Renal cortex interstitium (tissue), 15 donors: Measurements from ENCODE around the gene DOCK8. TPM values are rescaled to one million over a fixed set of nuclear protein-coding genes. Genes with fewer than 3 reads are reported as not detected.
"Not testable (repeated sequence)": the region's sequence is repeated elsewhere in the genome, so short reads cannot be mapped to it uniquely, and the experiment has no call there.

Experiments used
- DNase-seq, 11 donors: peaks; one replicate each; pipeline ENCODE4 v3.0.0-alpha.2; 2013; ENCODE audit warnings: low read depth in 9 of 11, low spot score in 4 of 11; ENCODE audit errors: extremely low read depth in 1 of 11
- long read RNA-seq, 16 experiments: transcript quantifications; one replicate each; lab custom pipeline, GENCODE V29; 2026
- polyA plus RNA-seq, 3 donors: library from polyadenylated mRNA; unstranded; fragments of 120-200 nt; gene quantifications; one replicate each; pipeline ENCODE4 v1.2.1, GENCODE V29; 2013; ENCODE audit not compliant: insufficient read length in 3 of 3

DOCK8 gene
- 10 to 100 TPM; 10.3 to 13.6 (median 12.6) TPM for polyA plus RNA-seq
- long read RNA-seq, donor 1, result 0 reads
- long read RNA-seq, donor 2, result 0 reads
- long read RNA-seq, donor 3, result 0 reads
- long read RNA-seq, donor 4, result 0 reads
- long read RNA-seq, donor 5, result 0 reads
- long read RNA-seq, donor 6, result 0 reads
- long read RNA-seq, donor 7, full-length matches to known transcripts, result 1 of 1 reads
- long read RNA-seq, donor 7, partial matches to known transcripts, result 0 of 1 reads
- long read RNA-seq, donor 7, other reads (novel, unspliced or antisense), result 0 of 1 reads
- long read RNA-seq, donor 8, partial matches to known transcripts, result 6 of 6 reads
- long read RNA-seq, donor 8, other reads (novel, unspliced or antisense), result 0 of 6 reads
- long read RNA-seq, donor 9, result 0 reads
- long read RNA-seq, donor 10, result 0 reads
- long read RNA-seq, donor 11, result 0 reads
- long read RNA-seq, donor 12, full-length matches to known transcripts, result 1 of 1 reads
- long read RNA-seq, donor 12, partial matches to known transcripts, result 0 of 1 reads
- long read RNA-seq, donor 12, other reads (novel, unspliced or antisense), result 0 of 1 reads
- long read RNA-seq, donor 13, result 0 reads
- long read RNA-seq, donor 14, partial matches to known transcripts, result 5 of 5 reads
- long read RNA-seq, donor 14, other reads (novel, unspliced or antisense), result 0 of 5 reads
- long read RNA-seq, donor 15, result 0 reads
- long read RNA-seq, donor 16, result 0 reads

DNA sequence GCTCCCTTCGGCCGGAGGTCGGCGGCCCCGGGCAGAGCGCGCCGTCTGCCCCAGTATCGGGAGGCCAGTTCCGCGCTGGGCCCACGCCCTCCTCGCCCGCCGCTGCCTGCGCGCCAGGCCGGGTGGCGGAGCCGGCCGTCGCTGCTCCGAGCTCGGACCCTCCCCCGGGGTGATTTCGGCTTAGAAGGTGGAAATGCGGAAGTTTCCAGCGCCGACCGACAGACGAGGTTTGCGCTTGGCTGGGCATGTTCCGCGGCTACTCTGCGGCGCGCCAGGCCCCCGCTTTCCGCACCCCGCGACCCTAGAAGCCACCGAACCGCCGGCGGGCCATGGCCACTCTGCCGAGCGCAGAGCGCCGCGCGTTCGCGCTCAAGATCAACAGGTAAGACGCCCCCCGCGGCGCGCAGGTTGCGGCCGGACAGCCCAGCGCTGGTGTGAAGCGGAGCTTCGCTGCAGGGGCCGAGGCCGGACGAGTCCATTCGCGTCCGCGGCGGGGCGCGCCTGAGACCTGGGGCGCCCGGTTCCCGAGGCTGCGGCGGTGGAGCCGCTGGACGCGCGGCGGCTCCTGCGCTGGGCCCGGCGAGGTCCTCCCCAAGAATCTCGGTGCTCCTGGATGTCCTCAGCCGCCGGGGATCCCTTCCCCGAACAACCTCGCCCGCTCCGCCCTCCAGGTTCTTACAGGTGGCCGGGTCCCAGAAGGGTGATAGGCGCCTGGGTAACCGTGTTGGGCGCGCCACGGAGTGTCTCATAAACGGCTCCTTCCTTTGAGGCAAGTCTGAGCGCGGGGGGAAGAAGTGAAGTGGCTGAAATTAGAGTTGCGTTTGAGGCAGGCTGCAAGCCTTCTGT lies at the start of gene DOCK8:
Gene DOCK8 (plus strand): TSS at position 218 of the 846 bp plus-strand sequence. CDS start 112 bp downstream, at position 330.
- DNase-seq, result peak in 9 of 11 donors; percentile 28 to 50 (median 33)

DNA sequence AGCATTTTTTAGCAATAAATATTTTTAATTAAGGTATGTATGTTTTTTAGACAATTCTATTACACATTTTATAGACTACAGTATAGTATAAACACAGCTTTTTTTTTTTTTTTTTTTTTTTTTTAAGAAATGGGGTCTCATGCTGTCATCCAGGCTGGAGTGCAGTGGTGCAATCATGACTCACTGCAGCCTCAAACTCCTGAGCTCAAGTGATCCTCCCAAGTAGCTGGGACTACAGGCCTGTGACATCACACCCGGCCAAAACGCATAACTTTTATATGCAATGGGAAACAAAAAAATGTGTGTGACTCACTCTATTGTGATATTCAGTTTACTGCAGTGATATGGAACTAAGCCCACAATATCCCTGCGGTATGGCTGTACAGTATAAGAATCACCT lies 44.9 kb upstream of the DOCK8 start:
- DNase-seq, result not testable (repeated sequence)

DNA sequence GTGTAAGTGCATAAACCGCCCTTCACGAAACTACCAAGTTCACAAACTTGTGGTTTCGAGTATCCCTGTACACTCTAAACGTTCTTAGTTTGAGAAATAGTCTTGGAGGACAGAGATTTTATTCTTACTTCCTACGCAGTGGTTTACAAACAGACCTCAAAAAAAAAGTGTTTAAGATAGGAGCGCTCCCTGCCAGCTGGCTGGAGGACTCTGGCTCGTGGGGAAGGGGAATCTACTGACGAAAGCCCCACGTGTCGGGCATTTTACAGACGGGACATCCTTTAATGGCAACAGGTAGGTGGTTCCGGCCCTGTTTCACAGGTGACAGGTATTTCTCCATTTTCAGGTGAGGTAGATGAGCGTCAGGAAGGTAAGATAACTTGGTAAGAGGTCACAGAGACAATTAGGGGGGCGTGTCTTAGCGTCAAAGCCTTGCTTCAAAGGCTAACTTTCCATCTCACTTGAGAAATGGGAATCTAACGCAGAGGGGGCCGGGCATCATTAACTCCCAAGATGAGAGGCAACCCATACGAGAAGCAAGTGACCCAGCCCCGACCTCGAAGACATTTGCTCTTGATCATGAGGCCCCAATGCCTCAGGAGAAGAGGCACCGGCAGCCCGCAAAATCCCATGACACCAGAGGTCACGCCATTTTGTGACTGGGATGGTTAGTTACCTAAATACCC lies 36.4 kb upstream of the DOCK8 start:
- DNase-seq, result not testable (repeated sequence)

DNA sequence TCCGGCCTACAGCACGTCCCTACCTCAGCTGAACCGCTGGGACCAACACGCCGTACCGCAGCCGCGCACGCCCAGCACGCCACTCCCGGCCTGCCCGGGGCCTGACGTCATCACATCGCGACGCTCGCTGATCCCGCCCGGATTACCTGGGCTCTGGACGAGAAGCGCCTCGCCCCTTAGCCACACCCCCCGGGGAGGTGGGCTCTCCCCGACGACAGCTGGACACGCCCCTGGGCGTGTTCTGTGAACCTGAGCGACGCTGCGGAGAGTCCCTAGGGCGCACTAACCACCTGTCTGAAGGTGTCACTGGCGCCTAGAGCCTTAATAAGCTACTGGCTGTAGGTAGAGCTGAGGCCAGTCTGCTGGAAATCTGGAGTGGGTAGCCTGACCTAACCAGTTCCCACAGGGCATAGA lies 35.7 kb upstream of the DOCK8 start, which contains the start of gene ZNG1A:
Gene ZNG1A (minus strand): TSS at position 87 of the 414 bp plus-strand sequence. CDS start 87 bp downstream, outside the sequence.
- DNase-seq, result peak in 8 of 11 donors; percentile 8 to 56 (median 28)

DNA sequence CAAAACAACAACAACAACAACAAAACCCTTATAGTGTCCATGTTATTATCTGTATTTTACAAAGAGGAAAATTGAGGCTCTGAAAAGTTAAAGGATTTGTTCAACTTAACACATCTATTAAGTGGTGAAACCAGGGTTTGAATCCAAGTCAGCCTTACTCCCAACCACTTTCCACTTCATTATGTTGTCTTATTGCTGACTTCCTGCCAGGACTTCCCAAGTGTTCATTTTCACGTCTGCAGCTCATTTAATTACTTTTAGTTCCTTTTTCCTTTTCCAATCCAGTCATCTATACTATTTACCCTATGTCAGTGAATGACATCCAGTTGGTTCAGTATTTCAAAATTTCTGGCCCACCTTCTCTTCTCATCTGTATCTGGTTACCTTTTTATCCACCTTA lies 15.1 kb upstream of the DOCK8 start:
- not testable (repeated sequence) for DNase-seq

DNA sequence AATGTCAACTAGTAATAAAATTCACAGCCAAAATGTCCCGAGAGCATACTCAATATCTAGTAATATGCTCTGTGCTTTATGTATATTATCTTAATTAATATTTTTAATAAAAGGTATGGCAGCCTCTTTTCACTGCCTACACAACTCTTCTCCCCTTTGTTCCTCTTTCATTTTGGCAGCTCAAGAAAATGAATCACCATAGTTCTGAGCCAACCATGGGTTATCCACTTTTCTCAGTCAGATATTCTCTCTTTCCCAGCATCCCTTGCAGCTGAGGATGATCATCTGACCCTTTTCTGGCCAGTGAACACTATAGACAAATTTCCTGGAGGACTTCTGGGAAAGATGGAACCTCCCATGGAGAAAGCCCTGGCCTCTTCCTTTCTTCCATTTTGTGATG lies 8.2 kb upstream of the DOCK8 start:
- DNase-seq, result no peak

DNA sequence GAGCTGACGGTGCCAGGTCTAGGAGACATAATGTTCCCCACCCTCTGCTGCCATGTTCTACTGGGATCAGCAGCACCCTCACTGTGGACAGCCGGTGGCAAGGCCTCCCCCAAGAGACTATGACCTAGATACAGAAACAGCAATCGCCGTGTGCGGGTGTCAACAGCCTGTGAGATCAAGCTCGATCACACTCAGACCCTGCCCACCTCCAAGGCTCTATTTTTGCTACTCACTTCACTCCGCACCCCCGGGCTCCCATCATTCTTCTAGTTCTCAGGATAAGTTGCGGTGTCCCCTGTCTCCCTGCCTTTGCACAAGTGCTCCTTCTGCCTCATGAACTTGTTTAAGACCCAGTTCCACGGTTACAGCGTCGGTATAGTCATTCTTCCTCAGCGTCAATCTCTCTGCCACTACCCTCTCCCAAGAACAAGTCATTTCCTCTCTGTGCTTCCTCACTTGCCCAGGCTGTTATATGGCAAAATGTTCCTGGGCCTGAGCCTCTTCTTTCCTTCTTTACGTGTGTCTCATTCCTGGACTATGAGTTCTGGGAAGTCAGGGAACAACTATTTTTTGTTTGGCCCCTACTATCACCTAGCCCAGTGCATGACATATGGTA lies 5.4 kb upstream of the DOCK8 start:
- no peak for DNase-seq

DNA sequence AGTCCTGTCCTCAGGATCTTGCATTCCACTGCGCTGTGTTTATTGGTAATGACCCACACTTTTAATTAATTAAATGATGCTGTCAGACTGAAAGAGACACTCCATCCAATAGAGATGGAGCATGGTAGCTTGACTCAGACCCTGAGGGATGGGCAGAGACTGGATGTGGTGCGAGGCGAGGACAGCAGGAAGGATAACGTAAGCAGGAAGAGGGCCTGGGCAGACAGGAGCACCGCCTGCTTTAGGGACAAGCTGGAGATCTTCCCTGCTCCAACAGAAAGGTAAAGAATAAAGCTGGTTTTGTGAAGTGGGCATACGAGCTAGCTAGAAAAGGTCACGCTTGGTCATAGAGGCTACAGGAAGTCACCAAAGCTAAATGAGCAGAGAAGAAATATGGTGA lies 3.6 kb upstream of the DOCK8 start:
- no peak for DNase-seq

DNA sequence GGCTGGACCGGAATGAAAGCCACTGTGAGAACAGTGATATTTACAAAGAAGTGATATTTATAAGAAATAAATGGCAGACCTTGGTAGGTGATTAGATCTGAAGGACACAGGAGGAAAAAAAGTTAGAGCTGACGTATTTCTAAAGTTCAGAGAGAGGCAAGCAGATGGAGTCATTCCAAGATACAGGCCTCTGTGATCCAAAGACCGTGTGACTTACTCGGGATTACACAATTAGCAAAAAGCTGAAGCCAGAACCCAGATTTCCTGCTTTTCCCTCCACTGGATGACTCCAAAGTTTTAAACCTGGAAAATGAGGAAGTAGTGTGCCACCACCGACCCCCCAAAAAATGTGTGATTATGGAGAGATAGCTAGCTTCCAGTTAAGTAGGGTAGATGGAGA lies 3.1 kb upstream of the DOCK8 start:
- no peak for DNase-seq

DNA sequence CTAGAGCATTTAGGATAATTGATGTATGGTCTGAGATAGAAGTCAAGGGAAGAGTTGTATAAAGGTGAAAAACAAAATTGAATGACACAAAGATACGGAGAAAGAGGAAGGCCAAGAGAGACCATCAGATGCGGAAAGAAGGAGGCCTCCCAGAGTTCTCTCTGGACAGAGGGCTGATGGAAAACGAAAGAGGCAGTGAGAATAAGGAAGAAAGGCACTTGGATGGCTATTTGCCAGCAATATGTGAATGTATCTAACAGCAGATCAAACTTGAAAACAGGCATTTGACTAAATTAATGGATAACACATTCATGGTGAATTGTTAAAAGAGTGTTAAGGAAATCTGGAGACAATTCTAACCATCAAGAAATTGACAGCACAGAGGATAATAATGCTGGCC lies 2.4 kb upstream of the DOCK8 start:
- no peak for DNase-seq

DNA sequence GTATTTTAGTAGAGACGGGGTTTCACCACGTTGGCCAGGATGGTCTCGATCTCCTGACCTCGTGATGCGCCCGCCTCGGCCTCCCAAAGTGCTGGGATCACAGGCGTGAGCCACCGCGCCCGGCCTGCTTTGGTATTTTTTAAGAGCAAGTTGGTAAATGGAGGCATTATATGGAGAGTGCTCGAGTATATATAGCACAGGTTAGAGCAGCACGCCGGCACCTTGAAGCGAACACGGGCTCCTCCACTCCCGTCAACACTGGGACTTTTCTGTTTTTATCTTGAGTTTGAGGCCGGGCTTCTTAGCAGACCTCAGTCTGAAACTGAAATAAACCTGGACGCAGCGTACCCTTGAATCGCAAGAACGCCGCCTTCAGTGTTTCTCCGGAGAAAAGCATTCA lies 764 bp upstream of the DOCK8 start:
- not testable (repeated sequence) for DNase-seq

DNA sequence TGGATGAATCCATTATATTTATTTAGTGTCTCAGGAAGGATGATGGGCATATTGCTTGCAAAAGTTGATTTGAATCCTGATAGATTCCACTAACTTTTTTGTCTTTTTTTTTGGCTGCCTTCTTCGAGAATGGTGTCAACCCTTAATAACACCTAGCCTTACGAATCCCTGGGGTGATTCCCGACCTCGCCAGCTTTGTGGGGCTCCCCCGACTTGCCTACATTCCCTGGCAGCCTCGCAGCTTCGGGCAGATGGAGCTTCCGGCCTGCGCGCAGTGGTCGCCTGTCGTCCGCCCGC lies 366 bp upstream of the DOCK8 start:
- DNase-seq, result no peak

DNA sequence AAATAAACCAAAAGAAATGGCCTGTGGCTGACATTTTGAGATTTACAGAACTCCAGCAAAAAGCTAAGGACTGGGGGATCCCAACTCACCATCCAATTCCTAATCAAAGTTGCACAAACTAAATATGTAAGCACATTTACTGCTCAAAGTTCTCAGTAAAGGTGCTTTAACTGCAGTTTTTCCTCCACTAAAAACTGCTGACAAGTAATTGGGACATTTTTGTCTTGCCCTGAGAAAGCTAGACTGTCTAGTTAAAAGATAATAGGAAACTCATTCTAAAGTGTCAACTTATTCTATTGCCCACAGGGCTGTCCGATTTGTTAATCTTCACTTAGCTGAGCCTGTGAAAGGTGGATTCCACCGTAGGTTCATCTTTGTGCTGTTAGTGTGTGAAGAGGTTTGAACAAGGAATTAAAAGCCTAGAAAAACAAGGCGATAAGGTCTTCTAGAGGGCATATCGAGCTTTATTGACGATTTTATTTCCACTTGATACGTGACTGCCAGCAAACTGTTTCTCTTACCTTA lies 1.0 kb downstream of the DOCK8 start:
- no peak for DNase-seq

DNA sequence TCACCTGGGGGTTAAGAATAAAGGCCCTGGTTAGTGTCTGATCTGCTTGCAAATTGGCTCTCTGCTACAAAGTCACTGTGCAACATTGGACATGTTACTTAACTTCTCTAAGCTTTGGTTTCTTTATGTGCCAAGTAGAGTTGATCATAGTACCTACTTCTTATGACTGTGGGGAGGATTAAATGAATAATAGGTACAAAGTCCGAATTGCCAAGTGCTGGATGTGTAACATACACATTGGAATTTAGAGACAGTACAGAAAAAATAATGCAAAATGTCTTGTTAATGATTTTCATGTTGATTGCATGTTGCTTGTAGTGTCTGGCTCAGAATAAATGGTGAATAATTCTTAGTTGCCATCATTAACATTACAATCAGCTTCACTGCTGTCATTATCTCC lies 2.2 kb downstream of the DOCK8 start:
- no peak for DNase-seq

DNA sequence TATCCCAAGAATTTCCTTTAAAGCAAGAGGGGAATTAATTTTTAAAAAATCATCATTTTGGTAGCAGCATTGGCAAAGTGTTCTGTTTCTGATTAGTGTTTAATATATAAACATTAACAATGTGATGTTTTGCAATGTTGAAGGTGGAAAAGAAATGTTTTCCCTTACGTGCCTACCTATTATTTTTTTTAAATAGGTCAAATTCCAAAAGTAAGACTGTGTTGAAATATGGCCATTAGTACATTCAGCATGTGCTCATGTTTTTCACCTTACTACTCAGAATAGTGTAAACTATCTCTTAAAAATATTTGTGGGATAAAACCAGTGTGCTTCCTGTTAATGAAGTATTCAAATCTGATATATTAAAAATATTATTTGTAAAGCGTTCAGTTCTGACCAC lies 3.3 kb downstream of the DOCK8 start:
- DNase-seq, result no peak

DNA sequence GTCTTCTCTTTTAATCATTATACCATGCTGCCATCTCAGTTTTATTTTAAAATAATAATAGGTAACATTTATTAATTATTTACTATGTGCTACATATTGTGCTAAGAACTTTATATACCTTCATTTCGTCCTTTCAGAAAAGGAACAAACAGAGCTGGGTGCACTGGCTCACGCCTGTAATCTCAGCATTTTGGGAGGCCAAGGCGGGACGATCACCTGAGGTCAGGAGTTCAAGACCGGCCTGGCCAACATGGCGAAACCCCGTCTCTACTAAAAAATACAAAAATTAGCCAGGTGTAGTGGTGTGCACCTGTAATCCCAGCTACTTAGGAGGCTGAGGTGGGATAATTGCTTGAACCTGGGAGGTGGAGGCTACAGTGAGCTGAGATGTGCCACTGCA lies 4.4 kb downstream of the DOCK8 start:
- not testable (repeated sequence) for DNase-seq

DNA sequence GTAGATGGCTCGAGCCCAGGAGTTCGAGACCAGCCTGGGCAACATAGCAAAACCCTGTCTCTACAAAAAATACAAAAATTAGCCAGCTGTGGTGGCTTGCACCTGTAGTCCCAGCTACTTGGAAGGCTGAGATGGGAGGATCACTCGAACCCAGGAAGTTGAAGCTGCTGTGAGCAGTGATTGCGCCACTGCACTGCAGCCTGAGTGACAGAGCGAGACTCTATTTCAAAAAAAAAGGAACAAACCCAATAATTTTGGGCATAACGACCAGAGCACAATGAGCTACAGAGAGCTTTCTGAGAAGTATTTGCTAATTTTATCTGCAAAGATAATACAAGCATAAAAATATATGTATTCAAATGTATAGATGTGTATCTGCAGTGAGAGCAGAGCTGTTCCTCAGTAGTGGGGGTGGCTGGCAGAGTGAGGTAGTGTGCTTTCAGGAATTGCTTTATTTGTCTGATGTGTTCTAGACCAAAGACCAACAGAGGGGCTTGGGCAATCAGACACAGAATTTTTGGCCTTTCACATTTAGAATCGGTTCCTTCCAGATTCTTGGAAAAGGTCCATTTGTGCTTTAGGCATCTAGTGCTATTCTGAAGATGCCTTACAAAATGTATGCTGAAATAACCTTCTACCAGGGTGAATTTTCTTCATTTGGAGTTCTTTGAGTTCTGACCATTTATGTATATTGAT lies 5.2 kb downstream of the DOCK8 start:
- DNase-seq, result no peak
